ENCODE data around the gene PRCD.

DNA sequence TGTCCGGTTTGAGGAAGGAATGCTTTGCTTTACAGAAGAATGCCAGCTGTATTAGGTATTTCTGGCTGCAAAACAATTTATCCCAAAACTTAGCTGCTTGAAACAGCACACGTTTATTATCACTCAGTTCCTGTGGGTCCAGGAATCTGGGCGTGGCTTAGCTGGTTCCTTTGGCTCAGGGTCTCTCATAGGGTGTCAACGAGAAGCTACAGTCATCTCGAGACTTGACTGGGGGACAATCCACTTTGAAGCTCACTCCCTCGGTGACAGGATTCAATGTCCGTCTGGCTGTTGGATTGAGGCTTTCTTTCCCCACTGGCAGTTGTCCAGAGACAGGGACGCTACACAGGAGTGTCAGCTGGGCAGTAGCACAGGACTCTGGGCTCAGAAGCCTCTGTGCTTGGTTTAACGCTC is 29.0 kb upstream of the PRCD start:
- TF ChIP-seq POLR2A (IDR thresholded peaks at IDR 0.05; ENCODE audit: low read length) = no peak
- TF ChIP-seq GATA1 (IDR thresholded peaks at IDR 0.05; ENCODE audit: low read depth, low read length) = no peak

Measured in erythroblast (primary cell).